Bronchial epithelial cell (primary cell): ENCODE data around the gene STX4. TPM values are rescaled to one million over a fixed set of nuclear protein-coding genes. Genes with fewer than 3 reads are reported as not detected.

Experiments used
- DNase-seq: peaks from one replicate; pipeline ENCODE4 v3.0.0-alpha.2; 2010; ENCODE audit warnings: low read depth
- FAIRE-seq: peaks from 2 replicates; lab custom pipeline; 2011; peaks lifted over from hg19 to GRCh38; lab: Jason Lieb, UNC
- H3K27me3 ChIP-seq: 2 replicates; pipeline ENCODE4 v1.5.1; 2011; ENCODE audit warnings: low read length; ENCODE audit not compliant: control insufficient read depth, insufficient read depth
- H3K36me3 ChIP-seq: 2 replicates; pipeline ENCODE4 v1.5.1; 2011; ENCODE audit warnings: low read length; ENCODE audit not compliant: control insufficient read depth, insufficient read depth
- H3K4me3 ChIP-seq: 2 replicates; pipeline ENCODE4 v1.5.1; 2011; ENCODE audit warnings: mild to moderate bottlenecking, low read depth, low read length, control low read depth
- total RNA-seq: library from RNA; depleted of rRNA; stranded (reverse); fragments of >200 nt; gene quantifications from 2 replicates; pipeline ENCODE4 v1.2.1, GENCODE V29; 2014
- TF ChIP-seq, protein P1 (sequence below): IDR thresholded peaks from 2 replicates; pipeline ENCODE4 v1.5.1; 2011; ENCODE audit warnings: mild to moderate bottlenecking, moderate library complexity, low read length, control low read depth, inconsistent platforms; ENCODE audit not compliant: insufficient read depth, severe bottlenecking

Gene STX4
- total RNA-seq, 1 donor from 2014 or later: 14.7 TPM

DNA sequence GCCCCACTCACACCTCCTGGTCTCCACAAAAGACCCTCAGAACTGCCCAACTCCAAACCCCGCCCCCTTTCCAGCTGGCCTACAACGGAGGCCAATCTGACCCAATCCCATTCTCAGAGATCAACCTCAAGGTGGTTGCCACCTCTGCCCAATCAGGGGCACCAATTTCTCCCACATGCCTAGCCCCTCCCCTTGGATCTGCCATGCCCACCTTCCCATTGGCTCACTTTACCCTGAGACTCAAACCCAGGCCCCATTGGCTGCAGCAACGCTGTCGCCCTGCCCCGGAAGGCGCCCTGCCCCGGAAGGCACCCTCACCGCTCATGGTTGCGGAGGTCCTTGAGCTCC lies 30.1 kb downstream of the STX4 start:
- no peak overlapping the region for H3K4me3 ChIP-seq
- DNase-seq (no peak), FAIRE-seq (no peak)
- no peaks in the 10 kb centered on the region for H3K27me3 ChIP-seq
- TF ChIP-seq, protein P1, sequence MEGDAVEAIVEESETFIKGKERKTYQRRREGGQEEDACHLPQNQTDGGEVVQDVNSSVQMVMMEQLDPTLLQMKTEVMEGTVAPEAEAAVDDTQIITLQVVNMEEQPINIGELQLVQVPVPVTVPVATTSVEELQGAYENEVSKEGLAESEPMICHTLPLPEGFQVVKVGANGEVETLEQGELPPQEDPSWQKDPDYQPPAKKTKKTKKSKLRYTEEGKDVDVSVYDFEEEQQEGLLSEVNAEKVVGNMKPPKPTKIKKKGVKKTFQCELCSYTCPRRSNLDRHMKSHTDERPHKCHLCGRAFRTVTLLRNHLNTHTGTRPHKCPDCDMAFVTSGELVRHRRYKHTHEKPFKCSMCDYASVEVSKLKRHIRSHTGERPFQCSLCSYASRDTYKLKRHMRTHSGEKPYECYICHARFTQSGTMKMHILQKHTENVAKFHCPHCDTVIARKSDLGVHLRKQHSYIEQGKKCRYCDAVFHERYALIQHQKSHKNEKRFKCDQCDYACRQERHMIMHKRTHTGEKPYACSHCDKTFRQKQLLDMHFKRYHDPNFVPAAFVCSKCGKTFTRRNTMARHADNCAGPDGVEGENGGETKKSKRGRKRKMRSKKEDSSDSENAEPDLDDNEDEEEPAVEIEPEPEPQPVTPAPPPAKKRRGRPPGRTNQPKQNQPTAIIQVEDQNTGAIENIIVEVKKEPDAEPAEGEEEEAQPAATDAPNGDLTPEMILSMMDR: no peak
- H3K36me3 ChIP-seq: peaks cover 14% of the 10 kb centered on the region

- H3K27me3 ChIP-seq: no peaks in the 10 kb centered on the region
- no peak for DNase-seq
- no peak overlapping the region for H3K4me3 ChIP-seq
- no peak for FAIRE-seq
- H3K36me3 ChIP-seq: peaks cover 14% of the 10 kb centered on the region
- TF ChIP-seq, protein P1: no peak
Observed at GRCh38 chr16:31063843-31064611, 30.7 kb downstream of the STX4 start.

DNA sequence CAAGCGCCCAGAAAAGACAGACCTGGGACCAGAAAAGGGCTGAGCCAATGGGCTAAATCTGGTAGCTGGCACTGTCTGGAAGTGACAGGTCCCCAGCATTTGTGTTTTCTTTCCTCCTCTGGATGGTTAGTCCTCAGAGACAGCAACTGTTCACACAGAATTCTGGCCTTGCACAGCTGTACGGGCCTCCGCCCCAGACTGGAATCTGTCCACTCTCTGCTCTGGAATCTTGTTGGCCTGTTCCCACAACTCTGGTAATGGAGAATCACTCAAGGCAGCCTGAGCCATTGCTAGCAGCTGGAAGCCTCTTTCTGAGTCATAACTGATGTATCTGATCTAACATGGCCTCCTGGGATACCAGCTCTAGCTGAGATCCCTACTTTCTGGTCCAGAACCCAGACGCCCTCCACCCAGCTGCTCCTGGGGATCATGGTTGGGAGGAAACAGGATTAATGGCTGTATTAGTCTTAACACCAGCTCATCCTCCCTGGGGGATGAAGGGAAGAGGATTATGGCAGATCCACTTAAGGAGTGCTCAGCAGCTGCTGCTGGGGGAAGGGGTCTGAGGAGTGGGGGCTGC lies 31.6 kb downstream of the STX4 start:
- DNase-seq: peak; percentile 84
- Histone ChIP-seq H3K27me3 (no peaks in the 10 kb centered on the region), H3K4me3 (no peak overlapping the region), H3K36me3 (peaks cover 14% of the 10 kb centered on the region)
- peak; percentile 47 for FAIRE-seq
- TF ChIP-seq, protein P1: no peak

DNA sequence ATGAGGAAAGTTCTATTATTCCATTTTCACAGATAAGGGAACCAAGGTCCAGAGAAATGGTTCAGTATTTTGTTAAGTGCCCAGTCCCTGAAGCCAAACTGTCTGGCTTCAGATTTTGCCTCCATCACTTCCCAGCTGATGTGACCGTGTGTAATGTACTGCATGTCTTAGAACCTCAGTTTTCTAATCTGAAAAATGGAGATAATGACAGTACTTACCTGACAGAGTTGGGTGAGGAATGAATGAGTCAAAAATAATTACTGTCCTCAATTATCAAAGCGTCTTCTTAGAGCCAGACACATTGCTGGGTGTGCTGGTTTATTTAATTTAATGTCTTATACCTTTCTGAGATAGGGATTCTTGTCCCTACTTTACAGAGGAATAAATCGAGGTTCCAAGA lies 34.0 kb downstream of the STX4 start:
- FAIRE-seq: no peak

GRCh38 chr16:31071861-31072260 lies 38.5 kb downstream of the STX4 start:
- H3K36me3 ChIP-seq: peaks cover 4% of the 10 kb centered on the region
- TF ChIP-seq, protein P1: no peak
- no peaks in the 10 kb centered on the region for H3K27me3 ChIP-seq
- peak overlapping the region; percentile 96 for H3K4me3 ChIP-seq
- FAIRE-seq (no peak), DNase-seq (peak; percentile 27)

More for the DNA sequence above, 34.0 kb downstream of the STX4 start:
- Histone ChIP-seq H3K36me3 (peaks cover 6% of the 10 kb centered on the region), H3K4me3 (no peak overlapping the region), H3K27me3 (no peaks in the 10 kb centered on the region)
- TF ChIP-seq, protein P1: no peak
- DNase-seq: no peak
